Subcutaneous adipose tissue (tissue), 4 donors: ENCODE results near the gene MYL12A. TPM values are rescaled to one million over a fixed set of nuclear protein-coding genes. Genes with fewer than 3 reads are reported as not detected.

Source experiments
- CTCF ChIP-seq: fragments of 450-650 bp; IDR thresholded peaks from one replicate; pipeline ENCODE4 v1.5.1; 2016; ENCODE audit warnings: low read depth, mild to moderate bottlenecking, control low read depth, antibody characterized with exemption, moderate library complexity
- total RNA-seq, 4 donors: library from RNA; depleted of rRNA; stranded (reverse); fragments of >200 nt; gene quantifications; one replicate each; pipeline ENCODE4 v1.1.0, GENCODE V29; 2016

The MYL12A gene
- total RNA-seq, 4 donors from 2014 or later, result 491 to 829 (median 530) TPM

DNA sequence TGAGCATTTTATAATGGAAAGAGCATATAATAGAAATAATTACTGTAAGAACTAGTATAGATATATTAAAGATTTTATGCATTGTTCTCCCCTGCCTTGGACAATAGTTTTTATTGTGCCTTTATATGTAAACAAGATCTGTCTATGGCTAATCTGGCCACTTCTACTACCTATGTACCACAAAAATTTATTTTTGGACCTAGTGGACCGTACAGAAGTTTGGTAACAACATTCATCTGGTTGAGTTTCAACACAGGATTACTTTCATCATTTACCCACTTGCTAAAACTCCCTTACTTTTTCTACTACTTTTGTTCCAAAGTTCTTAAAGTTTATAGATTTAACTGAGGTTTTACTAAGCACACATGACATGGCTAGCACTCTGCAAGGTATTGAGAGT, 14.6 kb upstream of the MYL12A start:
- TF ChIP-seq CTCF, result no peak

GRCh38 chr18:3233433-3234168, 14.0 kb upstream of the MYL12A start:
- no peak for TF ChIP-seq CTCF

DNA sequence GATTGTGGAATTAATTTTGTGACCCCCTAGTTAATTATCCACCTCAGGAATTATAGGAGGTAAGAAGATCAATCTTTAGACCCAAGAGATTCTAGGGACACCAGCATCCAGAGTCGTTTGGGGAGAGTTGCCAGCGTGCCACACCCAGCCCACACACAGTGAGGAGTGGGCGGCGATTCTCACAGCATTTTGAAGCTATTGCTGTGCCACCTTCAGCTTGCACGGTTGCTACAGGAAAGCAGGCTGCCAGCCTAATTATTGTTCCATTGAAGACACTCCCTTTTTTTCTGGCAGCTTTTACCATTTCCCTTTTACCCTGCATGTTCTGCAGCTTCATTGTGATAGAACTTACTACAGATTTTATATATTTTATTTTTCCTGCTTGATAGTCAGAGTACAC, 13.1 kb upstream of the MYL12A start:
- no peak for TF ChIP-seq CTCF

GRCh38 chr18:3235846-3236245, 11.8 kb upstream of the MYL12A start:
- TF ChIP-seq CTCF, result no peak

DNA sequence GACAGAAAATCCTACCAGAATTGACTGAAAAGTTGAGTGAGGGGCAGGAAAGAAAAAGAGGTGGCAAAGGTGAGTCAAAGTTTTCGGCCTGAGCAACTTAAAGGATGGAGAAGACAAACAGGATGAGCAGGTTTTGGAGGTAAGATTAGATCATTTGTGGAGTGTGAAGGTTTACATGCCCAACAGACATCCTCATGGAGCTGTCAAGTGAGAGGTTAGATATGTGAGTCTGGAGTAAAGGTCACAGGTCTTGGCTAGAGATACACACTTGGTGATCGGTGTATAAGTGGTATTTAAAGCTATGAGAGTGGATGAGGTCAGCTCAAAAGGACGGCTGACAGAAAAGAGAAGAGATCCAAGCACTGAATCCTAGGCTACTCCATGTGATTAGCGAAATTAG, 11.1 kb upstream of the MYL12A start:
- TF ChIP-seq CTCF, result no peak

- TF ChIP-seq CTCF, result no peak
Observed at GRCh38 chr18:3238742-3239141, 8.9 kb upstream of the MYL12A start.

DNA sequence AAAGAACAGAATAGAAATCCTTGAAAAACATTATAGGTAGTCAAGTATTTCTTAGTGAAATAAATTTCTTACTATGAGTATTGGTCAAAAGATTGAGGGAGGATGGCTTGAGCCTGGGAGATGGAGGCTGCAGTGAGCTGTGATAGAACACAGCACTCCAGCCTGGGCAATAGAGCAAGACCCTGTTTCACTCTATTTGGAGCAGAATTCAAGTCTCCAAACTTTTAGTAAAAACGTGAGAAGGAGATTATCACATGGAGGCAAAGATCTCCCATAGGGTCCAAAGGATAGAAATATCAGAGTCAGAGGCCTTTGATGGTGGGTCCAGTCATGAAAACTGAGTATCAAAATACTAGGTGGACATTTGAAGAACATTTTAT, 2.4 kb upstream of the MYL12A start:
- TF ChIP-seq CTCF, result no peak
